ENCODE results near the gene CES1. TPM values are rescaled to one million over a fixed set of nuclear protein-coding genes. Genes with fewer than 3 reads are reported as not detected.

The CES1 gene
- total RNA-seq, 1 experiment from 2014 or later: not detected

Other genes with a start within 250 kb of the CES1 start
- gene SLC6A2, start 177.1 kb downstream of the CES1 start, total RNA-seq (2014; rRNA removed; shearing (Covaris generic)): 0.10 TPM in 1 of 2 replicates, not detected in the other
- not detected in 2 replicates for gene CES5A, start 42.3 kb upstream of the CES1 start, total RNA-seq (2014; rRNA removed; shearing (Covaris generic))